K562 (cell line): ENCODE results near the gene TJP2. TPM values are rescaled to one million over a fixed set of nuclear protein-coding genes. Genes with fewer than 3 reads are reported as not detected.
A peak's percentile ranks its signal among the peaks of the same experiment; 100 is the strongest.

Experiments used
- ATAC-seq: fragments of 200-7000 bp; cut with Tn5 transposase; 3 replicates; pipeline ENCODE4 v1.9.1; 2020; ENCODE audit warnings: moderate library complexity
- BruUV-seq: library from RNA; stranded (reverse); fragments of 400-500 nt; replicated peaks from 2 replicates; lab custom pipeline; 2021; lab: Mats Ljungman, UMichigan
- CTCF ChIA-PET: fragments of 300-600 bp; formaldehyde crosslinking; extraction: SDS; loops from one replicate; lab custom pipeline; 2021; ENCODE audit warnings: low intra/inter-chr PET ratio; lab: Yijun Ruan, JAX
- POLR2A ChIA-PET: fragments of 300-600, 350-650 bp; sonication (Branson Sonifier 250); formaldehyde crosslinking; extraction: SDS; loops from one replicate; lab custom pipeline; 2021; ENCODE audit warnings: antibody characterized with exemption, inconsistent platforms; lab: Yijun Ruan, JAX
- DNase-seq, 4 experiments: peaks; one replicate each; pipeline versions ENCODE4 v3.0.0 to v3.0.0-alpha.2; 2011 to 2018; ENCODE audit warnings: low spot score in 3 of 4, mixed read lengths in 3 of 4; ENCODE audit errors: extremely low read depth in 1 of 4
- FAIRE-seq: peaks from 2 replicates; lab custom pipeline; 2011; peaks lifted over from hg19 to GRCh38; lab: Jason Lieb, UNC
- H2AFZ ChIP-seq: 2 replicates; pipeline ENCODE4 v1.6.0; 2011; ENCODE audit warnings: low read depth, low read length, control low read depth, inconsistent platforms
- H3K27ac ChIP-seq: fragments of 200-600 bp; 3 replicates; pipeline ENCODE4 v1.8.0; 2011; ENCODE audit warnings: low read depth, mild to moderate bottlenecking, control low read depth, inconsistent platforms, low read length, moderate library complexity, mixed read lengths; ENCODE audit errors: extremely low read depth
- H3K27me3 ChIP-seq, 2 experiments: fragments of 300-600 bp in 1 of 2; 2 replicates in 1 of 2; 3 replicates in 1 of 2; pipeline versions ENCODE4 v1.6.0 to v1.8.0; 2011; ENCODE audit warnings: inconsistent platforms in 2 of 2, low read length in 2 of 2, mild to moderate bottlenecking in 1 of 2, mixed read lengths in 1 of 2, moderate library complexity in 1 of 2; ENCODE audit not compliant: control insufficient read depth in 2 of 2, insufficient read depth in 2 of 2
- H3K36me3 ChIP-seq: fragments of 300-600 bp; 3 replicates; pipeline ENCODE4 v1.8.0; 2011; ENCODE audit warnings: mild to moderate bottlenecking, low read length, inconsistent platforms; ENCODE audit not compliant: control insufficient read depth, insufficient read depth
- H3K4me1 ChIP-seq, 2 experiments: fragments of 200-600 bp in 1 of 2; replicated peaks in 1 of 2; 2 replicates in 1 of 2; 3 replicates in 1 of 2; pipeline versions ENCODE4 v1.5.1 to v1.8.0; 2011; ENCODE audit warnings: inconsistent platforms in 2 of 2, low read length in 2 of 2, mild to moderate bottlenecking in 1 of 2, mixed read lengths in 1 of 2, moderate library complexity in 1 of 2; ENCODE audit not compliant: control insufficient read depth in 2 of 2, insufficient read depth in 2 of 2
- H3K4me2 ChIP-seq: 2 replicates; pipeline ENCODE4 v1.6.1; 2011; ENCODE audit warnings: low read length, control low read depth, inconsistent platforms, mixed read lengths; ENCODE audit not compliant: insufficient read depth
- H3K4me3 ChIP-seq: fragments of 200-600 bp; sonication (generic), shearing (Covaris generic); 2 replicates; pipeline ENCODE4 v1.5.1; 2016; ENCODE audit warnings: control low read depth, inconsistent platforms
- H3K79me2 ChIP-seq: fragments of 200-600 bp; 3 replicates; pipeline ENCODE4 v1.8.0; 2011; ENCODE audit warnings: low read length, inconsistent platforms; ENCODE audit not compliant: control insufficient read depth, insufficient read depth
- H3K9ac ChIP-seq, 2 experiments: 2 replicates each; pipeline versions ENCODE4 v1.6.0 to v1.6.1; 2011; ENCODE audit warnings: low read depth in 2 of 2, low read length in 2 of 2, control low read depth in 1 of 2, inconsistent platforms in 1 of 2, mild to moderate bottlenecking in 1 of 2, mixed read lengths in 1 of 2; ENCODE audit not compliant: insufficient read depth in 1 of 2
- H3K9me1 ChIP-seq: one replicate; pipeline ENCODE4 v1.6.0; 2011; ENCODE audit warnings: inconsistent platforms, mild to moderate bottlenecking, low read length, moderate library complexity; ENCODE audit not compliant: control insufficient read depth, insufficient read depth
- H3K9me3 ChIP-seq: replicated peaks from 2 replicates; pipeline ENCODE4 v1.5.1; 2011; ENCODE audit warnings: low read depth, low read length, inconsistent platforms; ENCODE audit not compliant: control insufficient read depth, insufficient read depth
- H4K20me1 ChIP-seq: replicated peaks from 2 replicates; pipeline ENCODE4 v1.6.1; 2011; ENCODE audit warnings: low read length, inconsistent platforms, mixed read lengths; ENCODE audit not compliant: control insufficient read depth, insufficient read depth
- CXXC5 ChIP-seq: fragments of 250-450 bp; sonication (Bioruptor Pico); IDR thresholded peaks from 2 replicates; pipeline ENCODE4 v1.8.0; 2022; ENCODE audit warnings: inconsistent platforms, mild to moderate bottlenecking, moderate library complexity
- GATA2 ChIP-seq: sonication (generic); formaldehyde crosslinking; IDR thresholded peaks from 2 replicates; pipeline ENCODE4 v1.4.0; 2020; ENCODE audit warnings: mild to moderate bottlenecking, missing genetic modification reagents
- MEIS2 ChIP-seq: fragments of 450-650 bp; IDR thresholded peaks from 2 replicates; pipeline ENCODE4 v1.6.1; 2014; ENCODE audit warnings: mild to moderate bottlenecking; ENCODE audit not compliant: partially characterized antibody
- MTA3 ChIP-seq: fragments of 450-650 bp; formaldehyde crosslinking; IDR thresholded peaks from 2 replicates; pipeline ENCODE4 v1.6.1; 2017; ENCODE audit warnings: mild to moderate bottlenecking, borderline replicate concordance
- SIN3B ChIP-seq: fragments of 450-650 bp; IDR thresholded peaks from 2 replicates; pipeline ENCODE4 v1.6.1; 2017; ENCODE audit warnings: low read depth, mild to moderate bottlenecking, moderate library complexity
- TCF3 ChIP-seq: sonication (generic); formaldehyde crosslinking; IDR thresholded peaks from 2 replicates; pipeline ENCODE4 v1.4.0; 2020; ENCODE audit warnings: mild to moderate bottlenecking, missing genetic modification reagents
- TEAD1 ChIP-seq, 2 experiments: fragments of 450-650 bp in 1 of 2; sonication (generic) in 1 of 2; formaldehyde crosslinking; IDR thresholded peaks; 2 replicates each; pipeline versions ENCODE4 v1.4.0 to v1.8.0; 2020 to 2022; ENCODE audit warnings: mild to moderate bottlenecking in 2 of 2, missing genetic modification reagents in 1 of 2
- ZNF197 ChIP-seq: fragments of 200-800 bp; sonication (Bioruptor generic); IDR thresholded peaks from 2 replicates; pipeline ENCODE4 v1.6.1; 2016; ENCODE audit warnings: low read depth, missing genetic modification characterization, missing compliant biosample characterization
- ZNF589 ChIP-seq: fragments of 200-800 bp; sonication (Bioruptor generic); IDR thresholded peaks from 2 replicates; pipeline ENCODE4 v1.6.1; 2016; ENCODE audit warnings: low read depth, missing genetic modification characterization, missing compliant biosample characterization
- WGBS: fragments of 100-300 bp; shearing (Covaris generic); methylation state at CpG from one replicate; pipeline ENCODE4 v1.1.6; 2016; ENCODE audit warnings: low coverage, mixed read lengths; ENCODE audit not compliant: insufficient coverage; ENCODE audit errors: missing lambda C conversion rate; 5-methylcytosine and 5-hydroxymethylcytosine counted together
- in situ Hi-C: fragments of 300-500 bp; cut with MboI; formaldehyde crosslinking; loops from 4 replicates; pipeline ENCODE4 v1.15.0; 2018; ENCODE audit warnings: inconsistent platforms, mixed read lengths
- intact Hi-C: fragments of 100-400 bp; cut with micrococcal nuclease; formaldehyde crosslinking; loops from 2 replicates; pipeline ENCODE4 v1.14.2; 2022
- polyA plus RNA-seq, 8 experiments: library from polyadenylated mRNA; depleted of rRNA in 4 of 8; stranded (reverse) in 5 of 8; unstranded in 3 of 8; fragments of >200 nt; fragmentation: Nextera tagmentation in 2 of 8; fragmentation: Illumina TruSeq in 1 of 8; extraction: Ambion mirVana in 2 of 8; extraction: Trizol in 1 of 8; gene quantifications; 2 replicates each; pipeline versions ENCODE4 v1.2.1 to v1.2.3, GENCODE V29; 2011 to 2014; ENCODE audit warnings: inconsistent platforms in 1 of 8, missing spikeins in 1 of 8
- total RNA-seq, 7 experiments: library from RNA; depleted of rRNA in 6 of 7; stranded (reverse); fragments of >200 nt in 6 of 7; fragmentation: Illumina TruSeq in 2 of 7; extraction: Trizol in 2 of 7; gene quantifications; 2 replicates each; pipeline versions ENCODE4 v1.2.1 to v1.2.3, GENCODE V29; 2011 to 2021; ENCODE audit warnings: low replicate concordance in 1 of 7
- TF ChIP-seq, protein P1 (sequence below): fragments of 250-450 bp; sonication (Bioruptor Pico); IDR thresholded peaks from 2 replicates; pipeline ENCODE4 v1.4.0; 2020; ENCODE audit warnings: mild to moderate bottlenecking
- TF ChIP-seq, protein P2 (sequence below), 2 experiments: fragments of 450-650 bp; formaldehyde crosslinking in 1 of 2; IDR thresholded peaks; 2 replicates each; pipeline versions ENCODE4 v1.4.0 to v1.6.1; 2014 to 2020; ENCODE audit warnings: mild to moderate bottlenecking in 2 of 2, borderline replicate concordance in 1 of 2, low read depth in 1 of 2

TJP2 gene
- total and polyA plus RNA-seq, 9 of the 15 experiments (the other 6 are each of a cell fraction or from before 2014, with no cell fraction given), result 4.0 to 24.1 (median 16.8) TPM

DNA sequence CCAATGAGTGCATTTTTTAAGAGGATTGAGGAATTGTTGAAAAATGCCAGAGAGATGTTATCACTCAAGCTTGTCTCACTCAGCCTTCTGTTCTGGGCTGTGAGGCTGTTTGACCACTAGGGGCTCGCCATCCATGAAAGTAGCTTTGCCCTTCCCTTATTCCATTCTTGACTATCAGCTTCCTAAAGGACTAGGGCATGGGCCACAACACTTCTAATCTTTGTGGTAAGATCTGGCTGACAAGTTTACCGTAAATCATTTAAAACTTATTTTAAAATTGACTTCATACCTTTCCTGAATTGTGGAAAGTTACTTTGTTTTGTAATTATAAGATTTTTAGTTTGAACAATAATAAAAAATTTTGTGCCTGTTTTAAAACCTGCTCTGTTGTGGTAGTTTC is 49.5 kb downstream of the TJP2 start:
- ChIA-PET CTCF (interaction anchor here (0.7 kb wide), 1 partner anchor 167 kb away, joined by 3 read pairs; no protein-coding TSS in a partner anchor), POLR2A (interaction anchor here (1.0 to 1.1 kb wide), 2 partner anchors 8 to 38 kb away, joined by 3 to 5 read pairs; no protein-coding TSS in a partner anchor)
- BruUV-seq, result no TSS peak
- peaks cover 38% of the 10 kb centered on the region; the same call in 2 of the 3 replicates for H3K36me3 ChIP-seq
- no peak overlapping the region for H3K9ac ChIP-seq
- no peaks in the 10 kb centered on the region for H3K27me3 ChIP-seq
- H3K4me1 ChIP-seq, result peaks cover 0 to 5% of the 10 kb centered on the region in 2 experiments; a peak in 3 of 5 replicates
- H3K4me3 ChIP-seq, result no peak overlapping the region
- H3K4me2 ChIP-seq, result no peak overlapping the region
- FAIRE-seq (peak; percentile 78), DNase-seq (peak; percentile 50 to 67 (median 56)), ATAC-seq (peak; percentile 96)
- in situ Hi-C loops (no loop called here), intact Hi-C loops (no loop called here)
- H2AFZ ChIP-seq, result no peak overlapping the region
- no peak overlapping the region for H3K27ac ChIP-seq
- H3K9me1 ChIP-seq, result no peaks in the 10 kb centered on the region
- no peaks in the 10 kb centered on the region for H3K79me2 ChIP-seq
- H4K20me1 ChIP-seq, result no peaks in the 10 kb centered on the region
- no peaks in the 10 kb centered on the region for H3K9me3 ChIP-seq
- 10% methylated on average over 2 of the region's 2 CpGs for WGBS
- TF ChIP-seq TEAD1 (CRISPR knock-in tag; IDR thresholded peaks at IDR 0.05), result 0 out of 4 replicates have a peak, but pooled peaks of 1 of the 2 experiments have one; percentile 31
- peak; percentile 68 for TF ChIP-seq GATA2 (CRISPR knock-in tag)
- TF ChIP-seq MEIS2, result peak; percentile 81
- TF ChIP-seq TCF3 (CRISPR knock-in tag), result no peak; the same call in 1 of the 2 replicates
- no peak for TF ChIP-seq SIN3B
- TF ChIP-seq ZNF589 (CRISPR knock-in tag), result 0 out of 2 replicates have a peak, but pooled peaks have one; percentile 31
- TF ChIP-seq, protein P1, sequence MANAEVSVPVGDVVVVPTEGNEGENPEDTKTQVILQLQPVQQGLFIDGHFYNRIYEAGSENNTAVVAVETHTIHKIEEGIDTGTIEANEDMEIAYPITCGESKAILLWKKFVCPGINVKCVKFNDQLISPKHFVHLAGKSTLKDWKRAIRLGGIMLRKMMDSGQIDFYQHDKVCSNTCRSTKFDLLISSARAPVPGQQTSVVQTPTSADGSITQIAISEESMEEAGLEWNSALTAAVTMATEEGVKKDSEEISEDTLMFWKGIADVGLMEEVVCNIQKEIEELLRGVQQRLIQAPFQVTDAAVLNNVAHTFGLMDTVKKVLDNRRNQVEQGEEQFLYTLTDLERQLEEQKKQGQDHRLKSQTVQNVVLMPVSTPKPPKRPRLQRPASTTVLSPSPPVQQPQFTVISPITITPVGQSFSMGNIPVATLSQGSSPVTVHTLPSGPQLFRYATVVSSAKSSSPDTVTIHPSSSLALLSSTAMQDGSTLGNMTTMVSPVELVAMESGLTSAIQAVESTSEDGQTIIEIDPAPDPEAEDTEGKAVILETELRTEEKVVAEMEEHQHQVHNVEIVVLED (CRISPR knock-in tag), result no peak
- no peak for TF ChIP-seq ZNF197 (CRISPR knock-in tag)
- TF ChIP-seq, protein P2, sequence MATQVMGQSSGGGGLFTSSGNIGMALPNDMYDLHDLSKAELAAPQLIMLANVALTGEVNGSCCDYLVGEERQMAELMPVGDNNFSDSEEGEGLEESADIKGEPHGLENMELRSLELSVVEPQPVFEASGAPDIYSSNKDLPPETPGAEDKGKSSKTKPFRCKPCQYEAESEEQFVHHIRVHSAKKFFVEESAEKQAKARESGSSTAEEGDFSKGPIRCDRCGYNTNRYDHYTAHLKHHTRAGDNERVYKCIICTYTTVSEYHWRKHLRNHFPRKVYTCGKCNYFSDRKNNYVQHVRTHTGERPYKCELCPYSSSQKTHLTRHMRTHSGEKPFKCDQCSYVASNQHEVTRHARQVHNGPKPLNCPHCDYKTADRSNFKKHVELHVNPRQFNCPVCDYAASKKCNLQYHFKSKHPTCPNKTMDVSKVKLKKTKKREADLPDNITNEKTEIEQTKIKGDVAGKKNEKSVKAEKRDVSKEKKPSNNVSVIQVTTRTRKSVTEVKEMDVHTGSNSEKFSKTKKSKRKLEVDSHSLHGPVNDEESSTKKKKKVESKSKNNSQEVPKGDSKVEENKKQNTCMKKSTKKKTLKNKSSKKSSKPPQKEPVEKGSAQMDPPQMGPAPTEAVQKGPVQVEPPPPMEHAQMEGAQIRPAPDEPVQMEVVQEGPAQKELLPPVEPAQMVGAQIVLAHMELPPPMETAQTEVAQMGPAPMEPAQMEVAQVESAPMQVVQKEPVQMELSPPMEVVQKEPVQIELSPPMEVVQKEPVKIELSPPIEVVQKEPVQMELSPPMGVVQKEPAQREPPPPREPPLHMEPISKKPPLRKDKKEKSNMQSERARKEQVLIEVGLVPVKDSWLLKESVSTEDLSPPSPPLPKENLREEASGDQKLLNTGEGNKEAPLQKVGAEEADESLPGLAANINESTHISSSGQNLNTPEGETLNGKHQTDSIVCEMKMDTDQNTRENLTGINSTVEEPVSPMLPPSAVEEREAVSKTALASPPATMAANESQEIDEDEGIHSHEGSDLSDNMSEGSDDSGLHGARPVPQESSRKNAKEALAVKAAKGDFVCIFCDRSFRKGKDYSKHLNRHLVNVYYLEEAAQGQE (IDR thresholded peaks at IDR 0.05; ENCODE audit: borderline replicate concordance), result peak; percentile 20; the same call in 1 of the 2 replicates
- TF ChIP-seq, protein P2 (CRISPR knock-in tag; IDR thresholded peaks at IDR 0.05; ENCODE audit: low read depth), result no peak
- 0 out of 2 replicates have a peak, but pooled peaks have one; percentile 34 for TF ChIP-seq MTA3
- peak; percentile 18; the same call in 1 of the 2 replicates for TF ChIP-seq CXXC5
